Tibial nerve (tissue), 3 donors: Measurements from ENCODE around the gene KRT79.

Source experiments
- CTCF ChIP-seq, 5 experiments: fragments of 200-600 bp in 3 of 5; fragments of 450-650 bp in 2 of 5; sonication (generic) in 3 of 5; IDR thresholded peaks; one replicate each; pipeline ENCODE4 v1.5.1; 2016 to 2019; ENCODE audit warnings: antibody characterized with exemption in 5 of 5, mild to moderate bottlenecking in 3 of 5, moderate library complexity in 2 of 5
- POLR2A ChIP-seq, 2 donors: fragments of 450-650 bp; IDR thresholded peaks; one replicate each; pipeline ENCODE4 v1.6.1; 2017; ENCODE audit warnings: antibody characterized with exemption in 2 of 2, mild to moderate bottlenecking in 2 of 2, moderate library complexity in 2 of 2

DNA sequence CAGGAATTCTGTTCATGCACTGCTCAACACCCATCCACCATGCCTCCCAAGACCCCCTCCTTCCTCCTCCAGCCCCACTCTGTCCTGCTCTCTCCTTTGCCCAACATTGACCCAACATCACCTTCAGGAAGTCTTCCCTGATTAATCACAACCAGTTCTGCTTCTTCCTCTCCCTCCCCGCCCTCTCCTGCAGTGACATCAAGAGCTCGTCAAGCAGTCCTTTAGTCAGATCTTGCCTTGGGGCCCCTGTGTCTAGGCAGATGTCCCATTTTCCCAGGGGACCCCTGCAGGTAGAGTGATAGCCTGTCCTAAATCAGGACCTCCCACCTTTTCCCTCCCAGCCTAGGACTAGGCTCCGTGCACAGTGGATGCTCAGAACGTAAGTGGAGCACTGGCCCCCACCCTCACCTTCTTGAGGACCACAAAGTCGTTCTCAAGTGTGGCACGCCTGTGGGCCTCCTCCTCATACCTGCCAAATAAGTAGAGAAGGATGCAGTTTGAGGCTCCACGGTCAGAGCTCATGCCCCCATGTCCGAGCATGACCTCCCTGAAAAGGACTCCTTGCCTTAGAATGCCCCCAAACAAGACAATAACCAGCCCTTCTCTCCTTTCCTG, 12.4 kb upstream of the KRT79 start:
- TF ChIP-seq POLR2A (IDR thresholded peaks at IDR 0.05) = no peak
- no peak for TF ChIP-seq CTCF (IDR thresholded peaks at IDR 0.05)
